ENCODE data around the gene SLC12A8.

GRCh38 chr3:125077864-125078263, 134.7 kb downstream of the SLC12A8 start:
- TF ChIP-seq, protein P1, sequence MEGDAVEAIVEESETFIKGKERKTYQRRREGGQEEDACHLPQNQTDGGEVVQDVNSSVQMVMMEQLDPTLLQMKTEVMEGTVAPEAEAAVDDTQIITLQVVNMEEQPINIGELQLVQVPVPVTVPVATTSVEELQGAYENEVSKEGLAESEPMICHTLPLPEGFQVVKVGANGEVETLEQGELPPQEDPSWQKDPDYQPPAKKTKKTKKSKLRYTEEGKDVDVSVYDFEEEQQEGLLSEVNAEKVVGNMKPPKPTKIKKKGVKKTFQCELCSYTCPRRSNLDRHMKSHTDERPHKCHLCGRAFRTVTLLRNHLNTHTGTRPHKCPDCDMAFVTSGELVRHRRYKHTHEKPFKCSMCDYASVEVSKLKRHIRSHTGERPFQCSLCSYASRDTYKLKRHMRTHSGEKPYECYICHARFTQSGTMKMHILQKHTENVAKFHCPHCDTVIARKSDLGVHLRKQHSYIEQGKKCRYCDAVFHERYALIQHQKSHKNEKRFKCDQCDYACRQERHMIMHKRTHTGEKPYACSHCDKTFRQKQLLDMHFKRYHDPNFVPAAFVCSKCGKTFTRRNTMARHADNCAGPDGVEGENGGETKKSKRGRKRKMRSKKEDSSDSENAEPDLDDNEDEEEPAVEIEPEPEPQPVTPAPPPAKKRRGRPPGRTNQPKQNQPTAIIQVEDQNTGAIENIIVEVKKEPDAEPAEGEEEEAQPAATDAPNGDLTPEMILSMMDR (IDR thresholded peaks at IDR 0.05): no peak
- no peak for TF ChIP-seq POLR2A (IDR thresholded peaks at IDR 0.05)
